Measurements from ENCODE around the gene STAT2.
"Not testable (repeated sequence)": the region's sequence is repeated elsewhere in the genome, so short reads cannot be mapped to it uniquely, and the experiment has no call there.

The STAT2 gene

GRCh38 chr12:56324206-56324605, 35.7 kb downstream of the STAT2 start:
- DNase-seq: no peak

- DNase-seq: not testable (repeated sequence)
These were observed 38.3 kb downstream of the STAT2 start for GRCh38 chr12:56321610-56322009.

- DNase-seq: no peak
These were observed 38.9 kb downstream of the STAT2 start for GRCh38 chr12:56321027-56321426.

- no peak for DNase-seq
These were observed 42.2 kb downstream of the STAT2 start for GRCh38 chr12:56317675-56318074.

GRCh38 chr12:56315622-56316473, 44.1 kb downstream of the STAT2 start, which contains the start of gene CNPY2:
TSS of gene CNPY2 (minus strand) at chr12:56315988. CDS start at chr12:56315217, 771 bp downstream.
- peak; percentile 96 to 97 for DNase-seq

- no peak for DNase-seq
These were observed 44.7 kb downstream of the STAT2 start for GRCh38 chr12:56315249-56315621.

- no peak for DNase-seq
These were observed 48.9 kb downstream of the STAT2 start for GRCh38 chr12:56311003-56311402.

GRCh38 chr12:56308714-56309113, 51.2 kb downstream of the STAT2 start:
- DNase-seq: no peak

- no peak for DNase-seq
These were observed 52.5 kb downstream of the STAT2 start for GRCh38 chr12:56307221-56307965.

GRCh38 chr12:56304872-56305590, 54.9 kb downstream of the STAT2 start:
- DNase-seq: no peak

GRCh38 chr12:56304276-56304675, 55.6 kb downstream of the STAT2 start:
- no peak for DNase-seq

GRCh38 chr12:56300644-56301464, 59.1 kb downstream of the STAT2 start:
- DNase-seq: peak in 1 of 2 experiments; percentile 58

- peak; percentile 98 to 99 for DNase-seq
These were observed 59.9 kb downstream of the STAT2 start, which contains the start of gene CS for GRCh38 chr12:56299853-56300643. TSS of gene CS (minus strand) at chr12:56300330. CDS start at chr12:56300201, 129 bp downstream.

- DNase-seq: peak in 1 of 2 experiments; percentile 10
These were observed 60.5 kb downstream of the STAT2 start for GRCh38 chr12:56299308-56299852.

GRCh38 chr12:56298828-56299227, 61.1 kb downstream of the STAT2 start:
- no peak for DNase-seq

GRCh38 chr12:56297400-56297799, 62.5 kb downstream of the STAT2 start:
- no peak for DNase-seq

- DNase-seq: no peak
These were observed 63.6 kb downstream of the STAT2 start for GRCh38 chr12:56296295-56296694.

- no peak for DNase-seq
These were observed 66.1 kb downstream of the STAT2 start for GRCh38 chr12:56293795-56294194.

Data from NCI-H2081 (cell line).